HepG2 (cell line): ENCODE results near the gene OR9A2. TPM values are rescaled to one million over a fixed set of nuclear protein-coding genes. Genes with fewer than 3 reads are reported as not detected.

Experiments used
- ATAC-seq: fragments of 200-7000 bp; cut with Tn5 transposase; 3 replicates; pipeline ENCODE4 v1.9.1; 2020; ENCODE audit warnings: mild to moderate bottlenecking, moderate library complexity
- BruUV-seq: library from RNA; stranded (reverse); fragments of 400-500 nt; replicated peaks from 2 replicates; lab custom pipeline; 2021; lab: Mats Ljungman, UMichigan
- CTCF ChIA-PET: fragments of 300-600 bp; formaldehyde crosslinking; extraction: SDS; loops from one replicate; lab custom pipeline; 2021; ENCODE audit warnings: low total read pairs, inconsistent platforms, low intra/inter-chr PET ratio; lab: Yijun Ruan, JAX
- POLR2A ChIA-PET: fragments of 350-600 bp; sonication (Branson Sonifier 250); formaldehyde crosslinking; loops from one replicate; lab custom pipeline; 2020; ENCODE audit warnings: antibody characterized with exemption, inconsistent platforms; lab: Yijun Ruan, JAX
- DNase-seq: peaks from one replicate; pipeline ENCODE4 v3.0.0-alpha.2; 2015; ENCODE audit warnings: low spot score
- FAIRE-seq: peaks from 3 replicates; lab custom pipeline; 2011; peaks lifted over from hg19 to GRCh38; lab: Jason Lieb, UNC
- H2AFZ ChIP-seq: one replicate; pipeline ENCODE4 v1.6.1; 2011; ENCODE audit warnings: low read length, inconsistent platforms
- H3K27ac ChIP-seq: fragments of 300-600 bp; 3 replicates; pipeline ENCODE4 v1.8.0; 2011; ENCODE audit warnings: mixed run types, mild to moderate bottlenecking, mixed read lengths, low read length, inconsistent platforms; ENCODE audit not compliant: insufficient read depth; ENCODE audit errors: extremely low read length
- H3K27me3 ChIP-seq, 2 experiments: fragments of 200-600 bp in 1 of 2; 2 replicates in 1 of 2; 3 replicates in 1 of 2; pipeline versions ENCODE4 v1.6.0 to v1.8.0; 2011; ENCODE audit warnings: low read length in 2 of 2, mild to moderate bottlenecking in 2 of 2, moderate library complexity in 2 of 2, inconsistent platforms in 1 of 2; ENCODE audit not compliant: insufficient read depth in 2 of 2, control insufficient read depth in 1 of 2
- H3K36me3 ChIP-seq, 2 experiments: fragments of 200-600 bp in 1 of 2; replicated peaks in 1 of 2; 2 replicates in 1 of 2; 3 replicates in 1 of 2; pipeline versions ENCODE4 v1.5.1 to v1.8.0; 2011; ENCODE audit warnings: low read length in 2 of 2, inconsistent platforms in 1 of 2; ENCODE audit not compliant: insufficient read depth in 2 of 2, control insufficient read depth in 1 of 2
- H3K4me1 ChIP-seq: 2 replicates; pipeline ENCODE4 v1.5.1; 2012; ENCODE audit warnings: low read length, inconsistent platforms; ENCODE audit not compliant: insufficient read depth
- H3K4me2 ChIP-seq: 2 replicates; pipeline ENCODE4 v1.6.0; 2011; ENCODE audit warnings: low read depth, low read length, inconsistent platforms
- H3K4me3 ChIP-seq, 3 experiments: fragments of 200-600 bp in 1 of 3; sonication (generic), shearing (Covaris generic) in 1 of 3; replicated peaks in 1 of 3; 2 replicates each; pipeline ENCODE4 v1.5.1; 2011 to 2016; ENCODE audit warnings: low read length in 3 of 3, inconsistent platforms in 2 of 3, low read depth in 2 of 3, mild to moderate bottlenecking in 2 of 3, control low read depth in 1 of 3, mixed read lengths in 1 of 3; ENCODE audit not compliant: insufficient read depth in 1 of 3
- H3K79me2 ChIP-seq: one replicate; pipeline ENCODE4 v1.6.1; 2011; ENCODE audit warnings: low read length, inconsistent platforms; ENCODE audit not compliant: insufficient read depth
- H3K9ac ChIP-seq: 2 replicates; pipeline ENCODE4 v1.6.0; 2011; ENCODE audit warnings: mild to moderate bottlenecking, low read depth, low read length, inconsistent platforms; ENCODE audit not compliant: insufficient read depth
- H3K9me3 ChIP-seq: 2 replicates; pipeline ENCODE4 v1.5.1; 2012; ENCODE audit warnings: mild to moderate bottlenecking, low read length
- H4K20me1 ChIP-seq: 2 replicates; pipeline ENCODE4 v1.6.0; 2011; ENCODE audit warnings: inconsistent platforms, mild to moderate bottlenecking, low read length, moderate library complexity; ENCODE audit not compliant: insufficient read depth
- BATF2 ChIP-seq: sonication (generic); formaldehyde crosslinking; IDR thresholded peaks from 2 replicates; pipeline ENCODE4 v1.8.0; 2022; ENCODE audit warnings: mild to moderate bottlenecking, missing genetic modification reagents, moderate library complexity
- CBX5 ChIP-seq: sonication (generic); formaldehyde crosslinking; IDR thresholded peaks from 2 replicates; pipeline ENCODE4 v1.4.0; 2020; ENCODE audit warnings: missing genetic modification reagents, borderline replicate concordance
- CEBPG ChIP-seq: IDR thresholded peaks from 2 replicates; pipeline ENCODE4 v1.6.1; 2016
- CTCF ChIP-seq: sonication (generic); formaldehyde crosslinking; IDR thresholded peaks from 2 replicates; pipeline ENCODE4 v1.5.0; 2020; ENCODE audit warnings: mild to moderate bottlenecking, missing genetic modification reagents, moderate library complexity
- ERF ChIP-seq: IDR thresholded peaks from 2 replicates; pipeline ENCODE4 v1.6.1; 2018; ENCODE audit warnings: missing biosample characterization, missing genetic modification reagents
- HNRNPK ChIP-seq: fragments of 200-400 bp; formaldehyde crosslinking; IDR thresholded peaks from 2 replicates; pipeline ENCODE4 v1.6.1; 2018; ENCODE audit warnings: low read length, low read depth, moderate library complexity, mild to moderate bottlenecking; ENCODE audit not compliant: poor library complexity, severe bottlenecking
- KDM2A ChIP-seq: sonication (generic); formaldehyde crosslinking; IDR thresholded peaks from 2 replicates; pipeline ENCODE4 v1.4.0; 2020; ENCODE audit warnings: low read depth, missing genetic modification reagents, borderline replicate concordance
- KDM3A ChIP-seq: IDR thresholded peaks from 2 replicates; pipeline ENCODE4 v1.6.1; 2018; ENCODE audit warnings: low read depth, missing compliant biosample characterization
- KLF16 ChIP-seq, 2 experiments: sonication (generic) in 1 of 2; formaldehyde crosslinking in 1 of 2; IDR thresholded peaks; 2 replicates each; pipeline versions ENCODE4 v1.6.1 to v1.8.0; 2016 to 2023; ENCODE audit warnings: missing genetic modification reagents in 2 of 2, missing compliant biosample characterization in 1 of 2
- MAFF ChIP-seq: IDR thresholded peaks from 2 replicates; pipeline ENCODE4 v1.6.1; 2011; ENCODE audit warnings: low read depth, low read length, improper control_type of control experiment
- MAFK ChIP-seq, 2 experiments: IDR thresholded peaks in 1 of 2; conservative IDR thresholded peaks in 1 of 2; 2 replicates each; pipeline ENCODE4 v1.6.1; 2011; ENCODE audit warnings: improper control_type of control experiment in 2 of 2, low read length in 2 of 2
- MIXL1 ChIP-seq: IDR thresholded peaks from 2 replicates; pipeline ENCODE4 v1.6.1; 2016
- RAD21 ChIP-seq: fragments of 450-650 bp; formaldehyde crosslinking; IDR thresholded peaks from 2 replicates; pipeline ENCODE4 v1.5.0; 2020; ENCODE audit warnings: mild to moderate bottlenecking
- STAG1 ChIP-seq: sonication (generic); formaldehyde crosslinking; IDR thresholded peaks from 2 replicates; pipeline ENCODE4 v1.4.0; 2020; ENCODE audit warnings: missing genetic modification reagents
- XRCC5 ChIP-seq: fragments of 200-400 bp; formaldehyde crosslinking; optimal IDR thresholded peaks from 2 replicates; pipeline ENCODE3; 2017; ENCODE audit warnings: mild to moderate bottlenecking, low read length
- YEATS2 ChIP-seq: sonication (generic); formaldehyde crosslinking; IDR thresholded peaks from 2 replicates; pipeline ENCODE4 v1.4.0; 2020; ENCODE audit warnings: missing genetic modification reagents, borderline replicate concordance
- ZNF547 ChIP-seq: sonication (generic); formaldehyde crosslinking; IDR thresholded peaks from 2 replicates; pipeline ENCODE4 v1.5.1; 2020; ENCODE audit warnings: mild to moderate bottlenecking, missing genetic modification reagents
- WGBS: methylation state at CpG from one replicate; pipeline ENCODE4 v1.1.6; 2017; ENCODE audit warnings: low lambda C conversion rate; 5-methylcytosine and 5-hydroxymethylcytosine counted together
- in situ Hi-C: cut with HindIII; loops from 2 replicates; pipeline ENCODE4 v1.10.0; 2017; ENCODE audit warnings: low pct_unique_long_range_greater_than_20kb; ENCODE audit not compliant: extremely low pct_ligation_motif_present
- intact Hi-C: fragments of 100-400 bp; cut with micrococcal nuclease; formaldehyde crosslinking; loops from one replicate; pipeline ENCODE4 v1.10.0; 2022; ENCODE audit not compliant: unreplicated experiment
- polyA plus RNA-seq, 8 experiments: library from polyadenylated mRNA; depleted of rRNA in 3 of 8; stranded (reverse) in 7 of 8; unstranded in 1 of 8; fragments of >200 nt; fragmentation: Illumina TruSeq in 4 of 8; extraction: Trizol in 4 of 8; gene quantifications; 2 replicates each; pipeline versions ENCODE4 v1.2.1 to v1.2.3, GENCODE V29; 2011 to 2016; ENCODE audit warnings: low read depth in 4 of 8, missing spikeins in 1 of 8, mixed read lengths in 1 of 8; ENCODE audit not compliant: insufficient read depth in 1 of 8
- total RNA-seq, 5 experiments: library from RNA; depleted of rRNA; stranded (reverse); fragments of >200 nt; fragmentation: Illumina TruSeq; extraction: Trizol; gene quantifications; 2 replicates each; pipeline ENCODE4 v1.2.3, GENCODE V29; 2016; ENCODE audit warnings: low read depth in 1 of 5
- TF ChIP-seq, protein P1 (sequence below): IDR thresholded peaks from 2 replicates; pipeline ENCODE4 v1.4.0; 2020; ENCODE audit warnings: mild to moderate bottlenecking, missing genetic modification reagents

The OR9A2 gene
- total and polyA plus RNA-seq, 2 of the 13 experiments (the other 11 are each of a cell fraction or from before 2014, with no cell fraction given) = not detected

- WGBS = 21% methylated on average over 24 of the region's 24 CpGs
- no peak overlapping the region for H3K4me3 ChIP-seq
- no peaks in the 10 kb centered on the region for H3K36me3 ChIP-seq
- ChIA-PET POLR2A (no interaction called here), CTCF (interaction anchor here (1.1 to 7.9 kb wide), 2 partner anchors 155 to 206 kb away, joined by 3 to 178 read pairs; no protein-coding TSS in a partner anchor)
- H3K79me2 ChIP-seq = no peaks in the 10 kb centered on the region
- intact Hi-C loops (loop anchor here (1.0 to 10.0 kb wide), 3 partner anchors 123 to 297 kb away; partner anchors contain the start of gene TRPV6), in situ Hi-C loops (loop anchor here (5.0 kb wide), 1 partner anchor 204 kb away; no protein-coding TSS in a partner anchor)
- no peaks in the 10 kb centered on the region; a peak in 1 of 5 replicates for H3K27me3 ChIP-seq
- BruUV-seq = no TSS peak
- FAIRE-seq = peak; percentile 72
- no peaks in the 10 kb centered on the region for H3K9me3 ChIP-seq
- no peak overlapping the region for H2AFZ ChIP-seq
- no peak overlapping the region for H3K27ac ChIP-seq
- peak; percentile 98 for ATAC-seq
- DNase-seq = peak; percentile 41
- no peak overlapping the region for H3K4me2 ChIP-seq
- H3K4me1 ChIP-seq = no peaks in the 10 kb centered on the region
- H3K9ac ChIP-seq = no peak overlapping the region
- H4K20me1 ChIP-seq = no peaks in the 10 kb centered on the region
- TF ChIP-seq KDM3A (CRISPR knock-in tag) (no peak), MIXL1 (CRISPR knock-in tag) (0 out of 2 replicates have a peak, but pooled peaks have one; percentile 23), CTCF (CRISPR knock-in tag) (peak; percentile 93), CEBPG (CRISPR knock-in tag) (no peak), ERF (CRISPR knock-in tag) (0 out of 2 replicates have a peak, but pooled peaks have one; percentile 38), ZNF547 (CRISPR knock-in tag) (0 out of 2 replicates have a peak, but pooled peaks have one; percentile 23), KDM2A (CRISPR knock-in tag) (peak; percentile 66; the same call in 1 of the 2 replicates), STAG1 (peak; percentile 94), XRCC5 (peak; percentile 51), CBX5 (peak; percentile 40; the same call in 1 of the 2 replicates), RAD21 (CRISPR knock-in tag) (peak; percentile 84), BATF2 (no peak), MAFK (conservative IDR thresholded peaks at IDR 0.05 in 1 of 2, IDR thresholded peaks at IDR 0.05 in 1 of 2; ENCODE audit: low read length in 2 of 2) (peak; percentile 93 to 95), MAFF (peak; percentile 95), YEATS2 (CRISPR knock-in tag) (no peak), HNRNPK (no peak), KLF16 (CRISPR knock-in tag; IDR thresholded peaks at IDR 0.05) (0 out of 4 replicates have a peak, but pooled peaks of 1 of the 2 experiments have one; percentile 28)
- TF ChIP-seq, protein P1, sequence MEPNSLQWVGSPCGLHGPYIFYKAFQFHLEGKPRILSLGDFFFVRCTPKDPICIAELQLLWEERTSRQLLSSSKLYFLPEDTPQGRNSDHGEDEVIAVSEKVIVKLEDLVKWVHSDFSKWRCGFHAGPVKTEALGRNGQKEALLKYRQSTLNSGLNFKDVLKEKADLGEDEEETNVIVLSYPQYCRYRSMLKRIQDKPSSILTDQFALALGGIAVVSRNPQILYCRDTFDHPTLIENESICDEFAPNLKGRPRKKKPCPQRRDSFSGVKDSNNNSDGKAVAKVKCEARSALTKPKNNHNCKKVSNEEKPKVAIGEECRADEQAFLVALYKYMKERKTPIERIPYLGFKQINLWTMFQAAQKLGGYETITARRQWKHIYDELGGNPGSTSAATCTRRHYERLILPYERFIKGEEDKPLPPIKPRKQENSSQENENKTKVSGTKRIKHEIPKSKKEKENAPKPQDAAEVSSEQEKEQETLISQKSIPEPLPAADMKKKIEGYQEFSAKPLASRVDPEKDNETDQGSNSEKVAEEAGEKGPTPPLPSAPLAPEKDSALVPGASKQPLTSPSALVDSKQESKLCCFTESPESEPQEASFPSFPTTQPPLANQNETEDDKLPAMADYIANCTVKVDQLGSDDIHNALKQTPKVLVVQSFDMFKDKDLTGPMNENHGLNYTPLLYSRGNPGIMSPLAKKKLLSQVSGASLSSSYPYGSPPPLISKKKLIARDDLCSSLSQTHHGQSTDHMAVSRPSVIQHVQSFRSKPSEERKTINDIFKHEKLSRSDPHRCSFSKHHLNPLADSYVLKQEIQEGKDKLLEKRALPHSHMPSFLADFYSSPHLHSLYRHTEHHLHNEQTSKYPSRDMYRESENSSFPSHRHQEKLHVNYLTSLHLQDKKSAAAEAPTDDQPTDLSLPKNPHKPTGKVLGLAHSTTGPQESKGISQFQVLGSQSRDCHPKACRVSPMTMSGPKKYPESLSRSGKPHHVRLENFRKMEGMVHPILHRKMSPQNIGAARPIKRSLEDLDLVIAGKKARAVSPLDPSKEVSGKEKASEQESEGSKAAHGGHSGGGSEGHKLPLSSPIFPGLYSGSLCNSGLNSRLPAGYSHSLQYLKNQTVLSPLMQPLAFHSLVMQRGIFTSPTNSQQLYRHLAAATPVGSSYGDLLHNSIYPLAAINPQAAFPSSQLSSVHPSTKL (CRISPR knock-in tag) = 0 out of 2 replicates have a peak, but pooled peaks have one; percentile 11
Measured at GRCh38 chr7:143008007-143008901, 18.7 kb downstream of the OR9A2 start.
